Stimulated activated CD4-positive, alpha-beta T cell treated with anti-CD3 and anti-CD28 coated beads, Interleukin-1b, Interleukin-23, amount 100 ng/mL, for 4 hours (primary cell): ENCODE measurements around the gene TARBP1.

Experiments
- DNase-seq, 2 donors: peaks; one replicate each; pipeline ENCODE4 v3.0.0-alpha.2; 2020; ENCODE audit warnings: low read depth in 2 of 2

TARBP1 gene

DNA sequence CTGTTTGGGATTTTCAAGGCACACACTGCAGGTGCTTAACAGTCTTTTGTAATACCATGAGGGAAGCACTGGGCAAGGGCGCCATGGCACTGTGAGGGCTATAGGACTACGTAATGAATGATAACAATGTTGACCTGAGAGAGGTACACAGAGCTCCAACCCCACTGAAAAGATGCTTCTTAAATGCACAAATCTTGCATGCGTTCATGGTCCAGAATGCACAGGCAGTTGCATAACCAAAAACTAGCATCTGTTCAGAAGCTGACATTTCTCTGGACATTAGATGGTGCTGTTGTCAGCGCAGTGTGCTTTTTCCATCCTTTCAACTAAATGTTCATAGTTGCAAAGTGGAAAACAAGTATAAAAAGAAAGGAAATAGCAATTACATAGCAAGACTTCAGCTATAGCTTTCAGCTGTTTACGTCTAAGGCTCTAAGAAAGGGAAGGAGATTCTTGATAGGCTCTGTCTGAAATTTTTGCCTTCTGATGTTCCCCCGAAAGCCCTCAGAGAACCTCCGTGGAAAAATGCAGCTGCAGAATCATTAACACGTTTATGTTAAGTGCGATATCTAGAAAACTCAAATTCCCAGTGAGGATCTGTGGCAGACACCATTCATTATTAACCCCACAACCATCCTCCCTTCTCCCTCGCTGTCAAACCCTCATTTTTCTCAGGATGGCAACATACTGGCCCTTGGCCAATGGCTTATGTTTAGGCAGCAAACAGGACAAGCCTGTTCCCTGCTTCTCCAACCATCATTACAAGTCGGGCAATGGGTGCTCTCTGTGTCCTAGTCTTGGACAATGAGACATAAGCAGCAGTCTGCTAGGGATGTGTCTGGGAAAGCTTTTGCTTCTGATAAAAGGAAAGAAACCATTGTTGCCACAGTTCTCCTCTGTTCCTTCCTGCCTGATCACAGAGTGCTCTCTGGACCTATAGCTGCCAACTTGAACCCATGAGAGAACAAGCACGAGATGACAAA is 8.2 kb upstream of the TARBP1 start:
- DNase-seq: no peak

DNA sequence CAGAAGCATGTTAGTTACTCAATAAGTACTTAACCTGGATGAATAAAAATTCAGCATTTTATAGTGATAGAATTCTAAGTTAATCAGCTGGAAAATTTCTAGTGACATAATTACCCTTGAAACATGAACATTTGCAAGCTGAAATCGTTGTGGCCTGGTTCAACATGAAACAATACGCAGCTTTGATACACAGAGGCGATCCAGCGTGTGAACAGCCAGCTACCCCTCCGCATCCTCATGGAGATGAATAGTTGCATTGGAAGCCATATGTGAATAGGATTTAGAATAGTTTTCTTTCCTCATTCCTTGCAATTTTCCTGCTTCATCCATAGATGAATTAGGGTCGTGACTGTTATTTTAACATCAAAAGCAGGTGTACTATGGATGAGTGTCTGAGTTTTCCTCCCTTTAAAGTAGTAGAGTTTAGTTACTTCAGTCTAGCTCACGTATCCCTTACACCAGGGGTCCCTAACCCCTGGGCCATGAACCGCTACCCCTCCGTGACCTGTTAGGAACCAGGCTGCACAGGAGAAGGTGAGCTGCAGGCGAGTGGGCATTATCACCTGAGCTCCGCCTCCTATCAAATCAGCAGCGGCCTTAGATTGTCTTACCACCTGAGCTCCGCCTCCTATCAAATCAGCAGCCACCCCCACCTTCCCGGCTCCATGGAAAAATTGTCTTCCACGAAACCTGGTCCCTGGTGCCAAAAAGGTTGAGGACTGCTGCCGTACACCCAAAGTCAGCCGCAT is 6.2 kb upstream of the TARBP1 start:
- DNase-seq: no peak

DNA sequence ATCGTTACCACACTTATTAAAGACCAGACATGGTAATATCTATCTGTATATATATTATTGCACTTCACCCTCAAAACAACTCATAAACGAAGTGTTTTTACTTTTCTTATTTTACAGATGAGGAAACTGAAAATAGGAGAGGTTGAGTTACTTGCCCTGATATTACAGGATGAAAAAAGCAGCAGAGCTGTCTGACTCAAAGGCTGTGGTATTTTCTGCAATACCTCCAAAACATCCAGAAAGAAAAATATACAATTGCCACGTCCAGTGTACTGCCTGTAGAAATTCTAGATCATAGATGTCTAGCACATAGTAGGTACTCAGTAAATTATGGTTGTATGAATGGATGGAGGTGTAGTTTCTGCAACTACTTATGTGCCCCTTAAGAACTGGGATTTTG is 5.2 kb upstream of the TARBP1 start:
- no peak for DNase-seq

DNA sequence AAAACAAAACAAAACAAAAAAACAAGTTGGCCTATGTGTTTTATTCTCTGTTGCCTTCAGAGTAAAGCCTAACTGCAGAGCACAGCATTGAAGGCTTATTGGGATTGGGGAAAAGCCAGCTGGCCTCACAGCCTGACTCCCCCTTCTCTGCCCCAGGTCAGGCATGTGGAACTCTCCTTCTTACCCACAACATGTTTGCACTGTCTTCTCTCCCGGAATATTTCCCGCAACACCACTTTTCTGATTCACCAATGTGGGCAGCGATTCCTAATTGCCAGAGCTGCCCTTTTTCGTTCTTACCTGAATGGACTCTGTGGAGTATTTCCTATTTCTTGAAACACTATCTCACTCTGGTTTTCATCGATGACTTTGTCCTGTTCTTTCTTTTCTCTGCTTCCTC is 2.8 kb upstream of the TARBP1 start:
- DNase-seq: no peak

DNA sequence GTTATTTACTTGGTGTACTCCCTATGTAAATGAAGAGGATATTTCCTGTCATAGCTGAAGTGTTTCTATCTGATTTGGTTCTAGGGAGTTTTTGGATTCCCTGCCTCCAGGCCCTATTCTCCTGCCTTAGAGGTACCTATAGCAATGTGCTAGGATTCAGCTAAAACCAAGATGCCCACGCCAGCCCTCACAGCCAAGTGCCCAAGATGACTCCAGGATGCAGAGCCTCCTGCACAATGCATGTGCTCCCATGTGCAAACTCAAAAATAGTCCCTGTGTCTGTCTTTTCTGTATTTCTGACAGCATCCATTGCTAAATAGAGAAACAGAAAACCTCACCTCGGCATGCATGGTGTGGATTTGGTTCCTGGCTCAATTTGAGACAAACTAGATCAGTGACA is 887 bp upstream of the TARBP1 start:
- DNase-seq: no peak

DNA sequence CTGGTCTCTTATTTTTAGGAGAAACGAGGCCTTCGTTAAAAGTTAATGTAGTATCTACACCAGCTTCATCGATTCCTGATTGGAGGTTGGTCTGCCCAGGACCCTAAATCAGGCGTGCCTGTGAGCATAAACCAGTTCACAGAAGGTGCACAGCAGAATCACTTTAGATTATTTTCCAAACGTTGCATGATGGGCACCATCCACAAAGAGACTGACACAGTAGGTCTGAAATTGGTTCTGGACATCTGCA is 256 bp upstream of the TARBP1 start:
- no peak for DNase-seq

DNA sequence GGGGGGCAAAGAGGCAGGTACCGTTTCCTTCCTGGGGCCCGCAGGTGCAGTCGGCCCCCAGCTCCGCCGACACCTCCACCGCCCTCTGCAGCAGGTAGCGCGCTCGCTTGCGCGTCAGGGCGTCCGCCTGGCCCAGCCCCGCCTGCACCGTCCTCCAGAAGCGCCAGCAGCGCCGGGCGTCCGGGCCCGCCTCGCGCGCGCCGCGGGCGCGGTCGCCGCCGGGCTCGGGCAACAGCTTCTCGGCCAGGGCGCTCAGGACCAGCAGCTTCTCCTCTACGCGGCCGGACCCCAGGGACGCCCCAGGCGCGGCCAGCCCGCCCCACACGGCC is 863 bp downstream of the TARBP1 start:
- DNase-seq: peak; percentile 60 to 65

DNA sequence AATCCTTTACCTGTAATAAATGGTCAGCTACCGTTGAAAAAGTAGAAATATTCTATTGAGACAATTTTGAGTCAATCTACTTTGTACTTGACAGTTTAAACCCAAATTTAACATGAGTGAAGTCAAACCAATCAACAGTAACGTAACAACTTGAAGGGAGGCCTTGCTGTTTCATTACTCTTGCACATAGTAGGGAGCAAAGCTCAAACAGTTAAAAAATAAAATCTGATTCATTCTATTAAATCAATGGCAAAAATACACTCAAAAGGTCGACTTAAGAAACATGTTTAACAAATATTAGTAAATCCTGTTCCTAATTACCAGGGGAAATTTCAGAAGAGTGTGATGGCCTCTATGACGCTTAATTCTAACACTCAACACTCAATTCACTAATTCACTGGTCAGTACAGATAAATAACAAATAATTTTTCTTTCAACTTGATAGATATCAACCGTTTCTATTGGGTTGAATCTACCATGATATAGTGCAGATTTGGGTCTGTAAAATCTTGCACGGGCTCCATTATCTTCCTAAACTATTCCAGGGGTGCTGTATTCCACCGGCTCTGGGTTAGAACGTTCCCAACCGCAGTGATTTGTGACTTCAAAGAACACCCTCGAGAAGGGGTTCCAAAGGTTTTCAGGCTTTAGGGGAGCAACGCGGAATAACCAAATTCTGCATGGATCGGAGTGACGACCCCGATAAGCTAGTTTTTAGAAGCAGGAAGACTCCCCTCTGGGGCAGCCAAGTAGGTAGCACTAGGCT is 1.4 kb downstream of the TARBP1 start:
- DNase-seq: no peak

DNA sequence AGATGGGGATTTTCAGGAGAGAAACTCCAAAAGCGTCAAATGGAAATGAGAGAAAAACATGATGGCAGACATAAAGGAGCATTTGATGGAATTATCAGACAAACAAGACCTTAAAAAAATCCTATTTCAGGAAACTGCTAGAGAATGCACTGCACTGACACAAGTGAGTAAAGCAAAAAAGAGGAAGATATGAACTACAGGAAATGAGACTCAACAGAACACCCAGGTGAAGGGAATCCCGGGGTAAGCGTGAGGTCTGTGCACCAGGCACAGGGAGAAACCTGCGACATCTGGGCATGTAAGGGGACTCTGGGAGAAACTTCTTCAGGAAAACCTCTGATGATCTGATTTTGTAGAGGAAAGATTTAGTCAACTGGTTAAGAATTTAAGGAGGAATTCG is 2.8 kb downstream of the TARBP1 start:
- DNase-seq: no peak

DNA sequence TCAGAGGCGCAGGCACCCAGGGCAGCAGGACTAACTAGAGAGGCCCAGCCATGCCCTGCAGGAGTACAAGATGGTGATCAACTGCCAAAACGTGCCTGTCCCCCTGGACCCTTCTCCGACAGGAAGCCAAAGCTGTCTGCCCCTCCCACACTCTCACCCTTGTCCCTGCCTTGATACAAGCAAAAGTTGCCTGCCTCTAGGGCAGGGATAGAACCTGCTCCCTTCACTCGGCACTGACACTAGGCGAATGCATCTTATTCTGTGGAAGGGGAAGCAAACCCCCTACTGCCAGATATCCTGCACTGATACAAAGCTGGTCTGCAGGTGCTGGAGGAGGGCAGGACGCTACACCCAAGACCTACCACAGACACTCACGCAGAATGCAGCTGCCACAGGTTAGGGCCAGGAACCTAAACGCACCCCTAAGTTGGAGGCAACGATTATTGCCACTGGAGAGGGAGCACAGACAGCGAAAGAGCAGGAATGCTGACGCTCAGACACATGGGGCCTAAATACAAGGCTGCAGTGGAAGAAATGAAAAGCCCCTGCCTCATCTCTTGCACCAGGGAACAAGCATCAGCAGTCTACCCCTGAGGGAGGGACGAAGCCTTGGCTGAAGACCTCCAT is 3.7 kb downstream of the TARBP1 start:
- DNase-seq: no peak

DNA sequence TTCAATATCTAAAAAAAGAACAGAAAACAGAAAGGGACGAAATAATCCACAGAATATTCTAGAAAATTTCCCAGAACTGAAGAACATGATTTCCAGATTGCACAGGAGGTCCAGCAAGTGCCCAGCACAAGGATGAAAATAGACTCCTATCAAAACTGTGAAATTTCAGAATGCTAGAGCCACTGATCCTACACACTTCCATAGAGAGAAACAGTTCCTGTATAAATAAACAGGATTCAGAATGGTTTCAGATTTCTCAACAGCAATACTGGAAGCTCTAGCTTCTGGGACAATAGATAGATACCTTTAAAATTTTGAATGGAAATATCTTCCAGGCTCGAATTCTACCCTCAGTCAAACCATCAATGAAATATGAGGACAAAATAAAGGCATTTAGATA is 4.6 kb downstream of the TARBP1 start:
- no peak for DNase-seq

DNA sequence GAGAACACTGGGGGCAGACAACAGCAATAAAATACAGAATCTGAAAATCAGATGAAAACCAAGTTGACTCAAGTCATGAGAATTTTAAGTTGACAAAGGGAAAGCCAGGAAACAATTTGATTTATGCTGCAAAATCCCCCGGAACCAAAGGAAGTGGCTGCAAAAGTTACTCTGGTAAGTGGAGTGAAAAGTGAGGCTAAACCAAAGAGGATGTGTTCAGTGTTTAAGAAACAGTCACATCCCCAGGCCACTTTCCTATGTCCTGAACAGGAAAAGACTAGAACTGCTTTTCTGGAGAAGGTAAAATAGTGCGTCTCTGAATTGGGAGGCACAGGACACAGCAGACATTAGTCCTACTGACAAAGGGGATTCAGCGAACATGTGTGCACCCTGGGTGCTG is 5.9 kb downstream of the TARBP1 start:
- DNase-seq: no peak

DNA sequence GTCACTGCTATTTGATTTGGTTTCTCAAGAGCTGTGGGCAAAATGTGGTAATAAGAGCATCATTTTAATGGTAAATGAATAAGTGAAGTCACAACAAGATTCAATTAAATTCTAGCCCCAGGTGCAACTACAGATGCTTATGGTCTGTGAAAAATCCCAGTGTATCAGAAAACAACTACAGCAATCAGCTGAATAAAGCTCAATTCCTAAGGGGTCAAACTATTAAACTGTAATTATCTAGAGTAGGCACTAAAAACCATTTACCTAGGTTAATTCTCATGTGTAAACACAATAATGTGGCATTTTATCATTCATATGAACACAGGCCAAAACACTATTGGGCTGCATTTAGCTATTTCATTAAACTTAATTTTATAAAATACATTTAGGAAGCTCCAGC is 9.6 kb downstream of the TARBP1 start:
- no peak for DNase-seq

DNA sequence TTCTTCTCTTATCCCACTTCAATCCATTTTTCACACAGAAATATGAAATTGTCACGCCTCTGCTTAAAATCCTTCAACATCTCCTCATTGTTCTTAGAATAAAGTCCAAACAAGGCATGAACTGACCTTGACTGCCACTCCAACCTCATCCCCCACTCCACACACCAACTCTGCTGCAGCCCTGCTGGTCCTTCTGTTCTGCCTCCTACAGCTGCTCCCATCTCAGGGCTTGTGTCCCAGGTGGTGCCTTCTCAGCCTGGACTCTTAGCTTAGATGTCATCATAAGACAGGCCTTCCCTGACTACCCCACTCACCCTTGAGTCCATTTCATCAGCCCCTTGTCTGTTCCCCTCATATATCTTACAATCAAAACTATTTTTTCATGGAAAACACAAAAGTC is 10.4 kb downstream of the TARBP1 start:
- DNase-seq: no peak

DNA sequence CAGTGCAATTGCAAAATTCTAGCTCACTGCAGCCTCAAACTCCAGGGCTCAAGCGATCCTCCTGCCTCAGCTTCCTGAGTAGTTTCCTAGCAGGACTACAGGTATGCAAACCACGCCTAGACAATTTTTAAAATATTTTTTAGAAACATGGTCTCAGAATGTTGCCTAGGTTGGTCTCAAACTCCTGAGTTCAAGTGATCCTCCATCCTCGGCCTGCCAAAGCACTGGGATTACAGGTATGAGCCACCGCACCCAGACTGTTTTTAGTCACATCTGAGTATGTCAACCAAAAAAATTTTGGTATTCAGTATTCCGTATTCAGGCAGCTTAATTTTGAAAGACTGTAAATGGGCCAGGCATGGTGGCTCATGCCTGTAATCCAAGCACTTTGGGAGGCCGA is 11.2 kb downstream of the TARBP1 start:
- no peak for DNase-seq

DNA sequence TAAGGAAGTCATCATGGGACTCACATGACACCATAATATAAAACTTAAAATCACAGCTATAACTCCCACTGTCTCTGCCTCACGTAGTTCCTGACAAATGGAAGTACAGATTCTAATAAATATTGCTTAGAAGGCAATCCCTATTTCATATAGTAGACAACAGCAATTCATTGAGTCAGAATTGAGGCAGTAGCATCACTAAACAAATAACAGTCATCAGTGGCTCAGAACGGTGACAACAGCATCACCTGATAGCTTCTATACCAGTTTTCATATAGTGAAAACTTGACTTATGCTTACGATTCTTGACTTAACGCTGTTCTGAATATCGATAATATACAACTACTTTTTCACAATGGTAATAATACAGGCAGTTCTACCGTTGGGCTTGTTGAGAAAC is 12.0 kb downstream of the TARBP1 start:
- DNase-seq: no peak

DNA sequence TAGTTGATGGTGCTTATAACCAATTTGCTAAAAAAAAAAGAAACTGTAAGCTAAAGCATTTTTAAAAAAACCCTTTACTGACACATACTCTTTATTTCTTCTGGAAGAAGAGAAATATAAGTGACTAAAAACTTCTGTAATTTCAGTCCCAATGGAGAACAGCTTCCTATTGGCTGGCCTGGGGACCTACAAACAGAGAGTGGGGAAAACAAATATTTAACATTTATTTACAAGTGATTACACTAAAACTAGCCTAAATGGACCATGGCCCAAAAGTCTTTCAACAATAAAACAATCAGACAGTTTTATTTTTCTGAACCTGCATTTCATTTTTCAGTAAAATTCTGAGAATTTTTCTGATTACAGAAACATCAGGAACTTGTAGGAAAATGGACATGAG is 15.2 kb downstream of the TARBP1 start:
- no peak for DNase-seq

DNA sequence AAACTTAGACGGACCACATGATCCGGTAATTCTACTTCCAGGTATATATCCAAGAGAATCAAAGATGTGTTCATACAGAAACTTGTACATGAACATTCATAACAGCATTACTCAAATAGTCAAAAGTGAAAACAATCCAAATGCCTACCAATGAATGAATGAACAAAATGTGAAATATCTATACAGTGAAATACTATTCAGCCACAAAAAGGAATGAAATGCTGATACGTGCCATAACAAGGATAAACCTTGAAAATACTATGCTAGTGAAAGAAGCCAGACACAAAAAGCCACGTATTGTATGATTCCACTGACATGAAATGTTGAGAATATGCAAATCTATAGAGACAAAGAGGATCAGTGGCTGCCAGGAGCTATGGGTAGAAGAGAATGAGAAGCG is 18.3 kb downstream of the TARBP1 start:
- DNase-seq: no peak

DNA sequence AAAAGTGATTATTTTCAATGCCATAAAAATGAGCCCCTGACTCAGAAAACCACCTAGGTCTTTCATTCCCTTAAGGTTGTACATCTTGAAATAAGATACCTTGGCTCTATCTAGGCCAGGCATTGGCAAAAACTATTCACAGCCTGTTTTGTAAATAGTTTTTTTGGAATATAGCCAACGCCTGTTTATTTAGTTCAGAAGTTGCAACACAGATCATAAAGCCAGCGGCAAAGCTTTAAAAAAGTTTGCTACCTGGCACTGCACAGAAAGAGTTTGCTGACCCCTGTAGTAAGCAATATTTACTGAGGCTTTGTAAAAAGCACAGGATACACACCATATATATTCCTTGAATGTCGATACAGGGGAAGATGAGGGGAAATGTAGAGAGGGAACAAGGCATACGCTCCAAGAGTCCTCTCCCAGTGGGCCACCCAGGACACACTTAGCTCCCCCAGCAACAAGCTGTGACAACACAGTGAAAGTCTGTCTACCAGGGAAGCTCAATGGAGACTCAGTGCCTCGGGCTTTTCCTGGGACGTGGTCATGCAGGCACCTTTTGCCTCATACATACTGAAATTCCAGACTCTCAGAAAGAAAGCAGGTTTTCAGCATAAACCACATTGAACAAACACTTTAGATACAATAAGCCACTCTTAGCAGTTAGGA is 20.5 kb downstream of the TARBP1 start:
- no peak for DNase-seq

DNA sequence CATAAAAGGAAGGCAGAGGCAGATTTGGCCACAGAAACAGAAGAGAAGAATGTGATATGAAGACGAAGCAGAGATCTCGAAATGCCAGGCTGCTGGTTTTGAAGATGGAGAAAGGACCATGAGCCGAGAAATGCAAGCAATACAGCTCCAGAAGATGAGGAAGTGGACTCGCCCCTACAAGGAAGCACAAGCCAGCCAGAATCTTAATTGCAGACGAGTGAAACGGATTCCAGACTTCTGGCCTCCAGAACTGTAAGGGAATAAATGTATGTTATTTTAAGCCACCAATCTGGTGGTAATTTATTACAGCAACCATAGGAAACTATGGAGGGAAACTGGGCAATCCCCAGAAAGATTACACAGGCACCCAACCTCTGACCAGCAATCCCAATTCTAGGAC is 24.1 kb downstream of the TARBP1 start:
- no peak for DNase-seq

DNA sequence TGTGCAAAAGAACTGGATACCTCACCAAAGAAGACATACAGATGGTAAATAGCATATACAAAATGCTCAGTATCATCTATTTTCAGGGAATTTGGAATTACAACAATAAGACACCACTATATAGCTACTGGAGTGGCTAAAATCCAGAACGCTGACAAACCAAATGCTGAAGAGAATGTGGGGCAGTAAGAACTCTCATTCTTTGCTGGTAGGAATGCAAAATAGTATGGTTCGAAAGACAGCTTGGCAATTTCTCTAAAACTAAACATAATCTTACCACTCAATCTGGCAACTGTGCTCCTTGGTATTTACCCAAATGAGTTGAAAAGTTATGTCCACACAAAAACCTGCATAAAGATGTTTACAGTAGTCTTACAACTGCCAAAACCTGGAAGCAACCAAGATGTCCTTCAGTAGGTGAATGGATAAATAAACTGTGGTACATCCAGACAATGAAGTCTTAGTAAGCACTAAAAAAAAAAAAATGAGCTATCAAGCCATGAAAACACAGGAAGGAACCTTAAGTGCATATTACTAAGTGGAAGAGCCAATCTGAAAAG is 26.5 kb downstream of the TARBP1 start:
- DNase-seq: no peak

DNA sequence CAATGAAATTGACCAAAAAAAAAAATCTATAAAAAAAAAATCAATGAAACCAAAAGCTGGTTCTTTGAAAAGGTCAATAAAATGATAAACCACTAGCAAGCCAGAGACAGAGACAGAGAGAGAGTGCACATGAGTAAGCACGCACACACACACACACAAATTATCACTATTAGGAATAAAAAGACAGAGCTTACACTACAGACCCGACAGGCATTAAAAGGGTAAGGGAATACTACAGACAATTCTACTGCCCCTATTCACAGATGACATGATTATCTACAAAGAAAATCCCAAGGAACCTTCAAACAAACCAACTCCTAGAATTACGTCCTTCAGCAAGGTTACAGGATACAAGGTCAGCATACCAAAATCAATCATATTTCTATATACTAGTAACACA is 38.6 kb downstream of the TARBP1 start:
- no peak for DNase-seq
